ENCODE measurements around the gene DNAJC18. TPM values are rescaled to one million over a fixed set of nuclear protein-coding genes. Genes with fewer than 3 reads are reported as not detected.

Gene DNAJC18
- total RNA-seq, 4 donors from 2014 or later = 8.3 to 15.4 (median 13.4) TPM

GRCh38 chr5:139386050-139386438 lies 53.3 kb downstream of the DNAJC18 start:
- peaks cover 0 to 15% (median 0%) of the 10 kb centered on the region in 4 donors for H3K36me3 ChIP-seq
- 87% methylated on average over 5 of the region's 5 CpGs for WGBS
- intact Hi-C loops (cut with DNase I) = no loop called here
- no peaks in the 10 kb centered on the region for H3K9me3 ChIP-seq
- H3K4me3 ChIP-seq = no peak overlapping the region
- TF ChIP-seq POLR2AphosphoS5 (IDR thresholded peaks at IDR 0.05) (no peak), EP300 (IDR thresholded peaks at IDR 0.05) (no peak), POLR2A (IDR thresholded peaks at IDR 0.05; ENCODE audit: low read depth) (no peak)
- TF ChIP-seq, protein P1, sequence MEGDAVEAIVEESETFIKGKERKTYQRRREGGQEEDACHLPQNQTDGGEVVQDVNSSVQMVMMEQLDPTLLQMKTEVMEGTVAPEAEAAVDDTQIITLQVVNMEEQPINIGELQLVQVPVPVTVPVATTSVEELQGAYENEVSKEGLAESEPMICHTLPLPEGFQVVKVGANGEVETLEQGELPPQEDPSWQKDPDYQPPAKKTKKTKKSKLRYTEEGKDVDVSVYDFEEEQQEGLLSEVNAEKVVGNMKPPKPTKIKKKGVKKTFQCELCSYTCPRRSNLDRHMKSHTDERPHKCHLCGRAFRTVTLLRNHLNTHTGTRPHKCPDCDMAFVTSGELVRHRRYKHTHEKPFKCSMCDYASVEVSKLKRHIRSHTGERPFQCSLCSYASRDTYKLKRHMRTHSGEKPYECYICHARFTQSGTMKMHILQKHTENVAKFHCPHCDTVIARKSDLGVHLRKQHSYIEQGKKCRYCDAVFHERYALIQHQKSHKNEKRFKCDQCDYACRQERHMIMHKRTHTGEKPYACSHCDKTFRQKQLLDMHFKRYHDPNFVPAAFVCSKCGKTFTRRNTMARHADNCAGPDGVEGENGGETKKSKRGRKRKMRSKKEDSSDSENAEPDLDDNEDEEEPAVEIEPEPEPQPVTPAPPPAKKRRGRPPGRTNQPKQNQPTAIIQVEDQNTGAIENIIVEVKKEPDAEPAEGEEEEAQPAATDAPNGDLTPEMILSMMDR (IDR thresholded peaks at IDR 0.05) = no peak
- no peak overlapping the region for H3K27ac ChIP-seq (replicated peaks in 1 of 4)
- DNase-seq (ENCODE audit: extremely low spot score) = no peak
- H3K27me3 ChIP-seq = no peaks in the 10 kb centered on the region
- H3K4me1 ChIP-seq = peaks cover 13 to 33% (median 24%) of the 10 kb centered on the region in 4 donors

GRCh38 chr5:139385061-139386049 lies 54.0 kb downstream of the DNAJC18 start:
- peaks cover 0 to 11% (median 0%) of the 10 kb centered on the region in 4 donors for H3K36me3 ChIP-seq
- TF ChIP-seq, protein P1 (IDR thresholded peaks at IDR 0.05) = peak in 1 of 3 experiments; percentile 23
- TF ChIP-seq POLR2A (IDR thresholded peaks at IDR 0.05; ENCODE audit: low read depth) = no peak
- DNase-seq (ENCODE audit: extremely low spot score) = no peak
- peak overlapping the region; percentile 16 to 69 (median 50) for H3K27ac ChIP-seq (replicated peaks in 1 of 4)
- WGBS = 52% methylated on average over 8 of the region's 8 CpGs
- H3K4me3 ChIP-seq = peak overlapping the region; percentile 33 to 43 (median 41)
- no peaks in the 10 kb centered on the region for H3K27me3 ChIP-seq
- H3K4me1 ChIP-seq = peaks cover 11 to 28% (median 21%) of the 10 kb centered on the region in 4 donors
- H3K9me3 ChIP-seq = no peaks in the 10 kb centered on the region
- intact Hi-C loops (cut with DNase I) = no loop called here

- H3K27ac ChIP-seq (replicated peaks in 1 of 4) = peak overlapping the region; percentile 16 to 69 (median 50)
- no peaks in the 10 kb centered on the region for H3K9me3 ChIP-seq
- H3K36me3 ChIP-seq = peaks cover 0 to 5% (median 0%) of the 10 kb centered on the region in 4 donors
- 81% methylated on average over 9 of the region's 9 CpGs for WGBS
- H3K4me3 ChIP-seq = peak overlapping the region; percentile 33 to 43 (median 41)
- H3K4me1 ChIP-seq = peaks cover 11 to 28% (median 21%) of the 10 kb centered on the region in 4 donors
- TF ChIP-seq POLR2AphosphoS5 (IDR thresholded peaks at IDR 0.05) (no peak), EP300 (IDR thresholded peaks at IDR 0.05) (no peak), POLR2A (IDR thresholded peaks at IDR 0.05; ENCODE audit: low read depth) (no peak)
- TF ChIP-seq, protein P1 (IDR thresholded peaks at IDR 0.05) = no peak
- intact Hi-C loops (cut with DNase I) = no loop called here
- no peak for DNase-seq (ENCODE audit: extremely low spot score)
- no peaks in the 10 kb centered on the region for H3K27me3 ChIP-seq
Measured at GRCh38 chr5:139384591-139385051, 54.7 kb downstream of the DNAJC18 start.

GRCh38 chr5:139383993-139384590 lies 55.2 kb downstream of the DNAJC18 start:
- no peak for DNase-seq (ENCODE audit: extremely low spot score)
- intact Hi-C loops (cut with DNase I) = no loop called here
- peaks cover 11 to 28% (median 19%) of the 10 kb centered on the region in 4 donors for H3K4me1 ChIP-seq

More at GRCh38 chr5:139383993-139384590, 55.2 kb downstream of the DNAJC18 start:
- WGBS = 93% methylated on average over 7 of the region's 7 CpGs
- H3K36me3 ChIP-seq = peaks cover 0 to under 1% (median 0%) of the 10 kb centered on the region in 4 donors
- TF ChIP-seq POLR2AphosphoS5 (IDR thresholded peaks at IDR 0.05) = no peak
- TF ChIP-seq EP300 (IDR thresholded peaks at IDR 0.05) = no peak
- TF ChIP-seq, protein P1 (IDR thresholded peaks at IDR 0.05) = no peak
- no peak for TF ChIP-seq POLR2A (IDR thresholded peaks at IDR 0.05; ENCODE audit: low read depth)
- no peaks in the 10 kb centered on the region for H3K9me3 ChIP-seq
- no peaks in the 10 kb centered on the region for H3K27me3 ChIP-seq
- no peak overlapping the region for H3K4me3 ChIP-seq
- H3K27ac ChIP-seq (replicated peaks in 1 of 4) = peak overlapping the region in 1 of 4 donors; percentile 16

Measured in esophagus muscularis mucosa (tissue), 4 donors.